Neural progenitor cell (in vitro differentiated cells): ENCODE measurements around the gene HRH2. TPM values are rescaled to one million over a fixed set of nuclear protein-coding genes. Genes with fewer than 3 reads are reported as not detected.

ENCODE experiments used
- DNase-seq: peaks from one replicate; pipeline ENCODE4 v3.0.0-alpha.2; 2016; ENCODE audit warnings: low spot score
- H2AFZ ChIP-seq: fragments of 200-600 bp; sonication (generic); replicated peaks from 2 replicates; pipeline ENCODE4 v1.6.1; 2016; ENCODE audit warnings: antibody characterized with exemption
- H3F3A ChIP-seq: fragments of 200-600 bp; sonication (generic); 2 replicates; pipeline ENCODE4 v1.6.1; 2016; ENCODE audit warnings: antibody characterized with exemption, low read depth
- H3K27ac ChIP-seq: fragments of 200-600 bp; sonication (generic); 2 replicates; pipeline ENCODE4 v1.5.1; 2016; ENCODE audit warnings: mild to moderate bottlenecking
- H3K27me3 ChIP-seq: fragments of 200-600 bp; sonication (generic); 2 replicates; pipeline ENCODE4 v1.6.1; 2016; ENCODE audit warnings: mild to moderate bottlenecking, moderate library complexity
- H3K36me3 ChIP-seq: fragments of 200-600 bp; sonication (generic); 2 replicates; pipeline ENCODE4 v1.5.1; 2016
- H3K4me1 ChIP-seq: fragments of 200-600 bp; sonication (generic); 2 replicates; pipeline ENCODE4 v1.6.1; 2016; ENCODE audit warnings: mixed run types
- H3K4me2 ChIP-seq: fragments of 200-600 bp; sonication (generic); 2 replicates; pipeline ENCODE4 v1.6.1; 2016
- H3K4me3 ChIP-seq: fragments of 200-600 bp; sonication (generic); 2 replicates; pipeline ENCODE4 v1.5.1; 2016
- H3K79me2 ChIP-seq: fragments of 200-600 bp; sonication (generic); 2 replicates; pipeline ENCODE4 v1.6.1; 2016; ENCODE audit warnings: low read depth
- H3K9ac ChIP-seq: fragments of 200-600 bp; sonication (generic); 2 replicates; pipeline ENCODE4 v1.6.1; 2016
- H3K9me3 ChIP-seq: fragments of 200-600 bp; sonication (generic); 2 replicates; pipeline ENCODE4 v1.5.1; 2016; ENCODE audit warnings: low read depth
- H4K20me1 ChIP-seq: fragments of 200-600 bp; sonication (generic); 2 replicates; pipeline ENCODE4 v1.6.1; 2016; ENCODE audit warnings: low read depth
- H3K27ac Mint-ChIP-seq: 3 replicates; pipeline ENCODE4 v1.8.0; 2021; ENCODE audit warnings: mixed read lengths
- H3K27me3 Mint-ChIP-seq: 2 replicates; pipeline ENCODE4 v1.8.0; 2022; ENCODE audit warnings: low read depth, mild to moderate bottlenecking, inconsistent platforms, moderate library complexity, mixed read lengths; ENCODE audit not compliant: insufficient read depth
- H3K36me3 Mint-ChIP-seq: 3 replicates; pipeline ENCODE4 v1.8.0; 2021; ENCODE audit warnings: mixed read lengths
- H3K4me1 Mint-ChIP-seq: 3 replicates; pipeline ENCODE4 v1.8.0; 2021; ENCODE audit warnings: mixed read lengths
- H3K4me3 Mint-ChIP-seq: 3 replicates; pipeline ENCODE4 v1.8.0; 2021; ENCODE audit warnings: mild to moderate bottlenecking, moderate library complexity, mixed read lengths
- H3K9me3 Mint-ChIP-seq: 3 replicates; pipeline ENCODE4 v1.8.0; 2020; ENCODE audit warnings: mixed read lengths
- EZH2 ChIP-seq: fragments of 200-600 bp; sonication (generic); IDR thresholded peaks from 2 replicates; pipeline ENCODE4 v1.6.1; 2017; ENCODE audit warnings: antibody characterized with exemption, mild to moderate bottlenecking, moderate library complexity
- EZH2phosphoT487 ChIP-seq: fragments of 200-600 bp; sonication (generic); IDR thresholded peaks from 2 replicates; pipeline ENCODE4 v1.6.1; 2017; ENCODE audit warnings: antibody characterized with exemption
- total RNA-seq: library from RNA; depleted of rRNA; stranded (reverse); fragments of >200 nt; gene quantifications from 2 replicates; pipeline ENCODE4 v1.2.3, GENCODE V29; 2015; ENCODE audit warnings: low replicate concordance
- TF ChIP-seq, protein P1 (sequence below): fragments of 200-600 bp; sonication (generic); IDR thresholded peaks from 2 replicates; pipeline ENCODE4 v1.5.1; 2017; ENCODE audit warnings: antibody characterized with exemption, mild to moderate bottlenecking

The HRH2 gene
- total RNA-seq, 1 donor from 2014 or later = not detected

- H3K9ac ChIP-seq = no peak overlapping the region
- no peak overlapping the region for H3K4me2 ChIP-seq
- Mint-ChIP-seq H3K4me3 (no peak overlapping the region), H3K36me3 (no peaks in the 10 kb centered on the region), H3K27ac (no peak overlapping the region), H3K4me1 (peaks cover 2% of the 10 kb centered on the region), H3K9me3 (no peaks in the 10 kb centered on the region), H3K27me3 (peaks cover 15% of the 10 kb centered on the region)
- H2AFZ ChIP-seq = no peak overlapping the region
- no peak for DNase-seq
- H3K4me1 ChIP-seq = no peaks in the 10 kb centered on the region
- H3K4me3 ChIP-seq = no peak overlapping the region
- H4K20me1 ChIP-seq = no peaks in the 10 kb centered on the region
- TF ChIP-seq EZH2phosphoT487 (no peak), EZH2 (no peak)
- TF ChIP-seq, protein P1, sequence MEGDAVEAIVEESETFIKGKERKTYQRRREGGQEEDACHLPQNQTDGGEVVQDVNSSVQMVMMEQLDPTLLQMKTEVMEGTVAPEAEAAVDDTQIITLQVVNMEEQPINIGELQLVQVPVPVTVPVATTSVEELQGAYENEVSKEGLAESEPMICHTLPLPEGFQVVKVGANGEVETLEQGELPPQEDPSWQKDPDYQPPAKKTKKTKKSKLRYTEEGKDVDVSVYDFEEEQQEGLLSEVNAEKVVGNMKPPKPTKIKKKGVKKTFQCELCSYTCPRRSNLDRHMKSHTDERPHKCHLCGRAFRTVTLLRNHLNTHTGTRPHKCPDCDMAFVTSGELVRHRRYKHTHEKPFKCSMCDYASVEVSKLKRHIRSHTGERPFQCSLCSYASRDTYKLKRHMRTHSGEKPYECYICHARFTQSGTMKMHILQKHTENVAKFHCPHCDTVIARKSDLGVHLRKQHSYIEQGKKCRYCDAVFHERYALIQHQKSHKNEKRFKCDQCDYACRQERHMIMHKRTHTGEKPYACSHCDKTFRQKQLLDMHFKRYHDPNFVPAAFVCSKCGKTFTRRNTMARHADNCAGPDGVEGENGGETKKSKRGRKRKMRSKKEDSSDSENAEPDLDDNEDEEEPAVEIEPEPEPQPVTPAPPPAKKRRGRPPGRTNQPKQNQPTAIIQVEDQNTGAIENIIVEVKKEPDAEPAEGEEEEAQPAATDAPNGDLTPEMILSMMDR = no peak
- H3K27ac ChIP-seq = no peak overlapping the region
- no peaks in the 10 kb centered on the region for H3F3A ChIP-seq
- H3K36me3 ChIP-seq = no peaks in the 10 kb centered on the region
- H3K79me2 ChIP-seq = no peaks in the 10 kb centered on the region
- H3K27me3 ChIP-seq = no peaks in the 10 kb centered on the region
- no peaks in the 10 kb centered on the region for H3K9me3 ChIP-seq
Measured at GRCh38 chr5:175680463-175680862, 22.6 kb downstream of the HRH2 start.

GRCh38 chr5:175681045-175681967 is 23.4 kb downstream of the HRH2 start:
- Mint-ChIP-seq H3K27ac (no peak overlapping the region), H3K36me3 (no peaks in the 10 kb centered on the region), H3K4me1 (peaks cover 2% of the 10 kb centered on the region), H3K27me3 (peaks cover 15% of the 10 kb centered on the region), H3K9me3 (no peaks in the 10 kb centered on the region), H3K4me3 (no peak overlapping the region)
- Histone ChIP-seq H3K79me2 (no peaks in the 10 kb centered on the region), H3K27ac (no peak overlapping the region), H3K4me3 (no peak overlapping the region), H3K9ac (no peak overlapping the region), H3F3A (no peaks in the 10 kb centered on the region), H2AFZ (no peak overlapping the region), H3K4me1 (no peaks in the 10 kb centered on the region), H3K27me3 (no peaks in the 10 kb centered on the region), H4K20me1 (no peaks in the 10 kb centered on the region), H3K9me3 (no peaks in the 10 kb centered on the region), H3K36me3 (no peaks in the 10 kb centered on the region), H3K4me2 (no peak overlapping the region)
- no peak for DNase-seq
- TF ChIP-seq, protein P1 = no peak
- TF ChIP-seq EZH2 = no peak

GRCh38 chr5:175681968-175682340 is 24.1 kb downstream of the HRH2 start:
- no peaks in the 10 kb centered on the region for H3K36me3 Mint-ChIP-seq
- Histone ChIP-seq H3K79me2 (no peaks in the 10 kb centered on the region), H3K27me3 (no peaks in the 10 kb centered on the region), H3F3A (no peaks in the 10 kb centered on the region), H3K9ac (no peak overlapping the region), H2AFZ (no peak overlapping the region), H3K36me3 (no peaks in the 10 kb centered on the region), H3K4me2 (no peak overlapping the region), H4K20me1 (no peaks in the 10 kb centered on the region), H3K4me1 (no peaks in the 10 kb centered on the region), H3K27ac (no peak overlapping the region), H3K4me3 (no peak overlapping the region), H3K9me3 (no peaks in the 10 kb centered on the region)
- H3K9me3 Mint-ChIP-seq = no peaks in the 10 kb centered on the region
- H3K4me3 Mint-ChIP-seq = no peak overlapping the region
- H3K27ac Mint-ChIP-seq = no peak overlapping the region
- no peak for DNase-seq
- TF ChIP-seq, protein P1 = no peak
- no peak for TF ChIP-seq EZH2phosphoT487
- no peak for TF ChIP-seq EZH2
- peaks cover 2% of the 10 kb centered on the region for H3K4me1 Mint-ChIP-seq
- peaks cover 15% of the 10 kb centered on the region for H3K27me3 Mint-ChIP-seq
